ENCODE measurements around the gene ARHGAP33. TPM values are rescaled to one million over a fixed set of nuclear protein-coding genes. Genes with fewer than 3 reads are reported as not detected.

The ARHGAP33 gene
- total and polyA plus RNA-seq, 10 of the 15 experiments (the other 5 are each of a cell fraction or from before 2014, with no cell fraction given) = 0.05 to 22.9 (median 2.3) TPM; not detected in 1

DNA sequence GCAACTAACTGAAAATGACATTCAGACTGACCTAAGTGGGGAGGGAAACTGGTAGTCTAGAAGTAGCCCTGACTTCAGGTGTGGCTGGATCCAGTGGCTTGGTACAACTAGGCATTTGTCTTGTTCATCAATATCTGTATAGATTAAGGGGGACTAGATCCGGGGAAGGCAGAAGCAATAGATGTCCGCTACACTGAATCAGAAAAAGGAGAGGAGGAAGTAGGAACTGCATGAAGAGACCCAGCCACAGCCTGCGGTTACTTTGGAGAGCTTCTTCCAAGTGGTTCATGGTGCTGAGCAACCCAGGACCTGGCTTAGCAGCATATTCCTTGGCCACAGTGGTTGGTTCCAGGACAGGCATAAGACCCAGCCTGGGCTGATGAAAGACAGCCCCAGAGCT is 47.2 kb downstream of the ARHGAP33 start:
- no TSS peak for BruUV-seq (replicated peaks)
- WGBS (ENCODE audit: insufficient coverage, insufficient replicate concordance, low lambda C conversion rate, missing lambda C conversion rate) = 81% methylated on average over 3 of the region's 3 CpGs
- H3K9me3 ChIP-seq (replicated peaks; ENCODE audit: control insufficient read depth, insufficient read depth, low read length) = no peaks in the 10 kb centered on the region
- ChIA-PET RAD21 (ENCODE audit: unreplicated experiment) (no interaction called here), SMC1A (ENCODE audit: uncharacterized antibody, unreplicated experiment) (no interaction called here), CTCF (no interaction called here), POLR2A (no interaction called here)
- peak; percentile 63 for ATAC-seq
- no peak for FAIRE-seq
- no peaks in the 10 kb centered on the region for H3K4me1 ChIP-seq (ENCODE audit: control insufficient read depth, insufficient read depth, low read length)
- DNase-seq (ENCODE audit: low read depth, low spot score) = no peak
- H2AFZ ChIP-seq (ENCODE audit: control insufficient read depth, low read depth, low read length) = no peak overlapping the region
- no peak overlapping the region for H3K9ac ChIP-seq (ENCODE audit: control insufficient read depth, insufficient read depth, low read length)
- H3K36me3 ChIP-seq (ENCODE audit: control insufficient read depth in 2 of 2, insufficient read depth in 2 of 2, low read length in 1 of 2) = no peaks in the 10 kb centered on the region
- H3K27me3 ChIP-seq (replicated peaks in 1 of 2; ENCODE audit: control insufficient read depth in 2 of 2, insufficient read depth in 2 of 2, low read length in 1 of 2) = 0 out of 4 replicates have a peak, but pooled peaks cover 0 to 3% of the 10 kb centered on the region in 2 experiments
- intact Hi-C loops (cut with micrococcal nuclease; ENCODE audit: unreplicated experiment) = no loop called here
- H3K4me2 ChIP-seq (ENCODE audit: control insufficient read depth, insufficient read depth) = no peak overlapping the region
- no peaks in the 10 kb centered on the region for H3K79me2 ChIP-seq (ENCODE audit: control insufficient read depth, insufficient read depth, low read length)
- H4K20me1 ChIP-seq (ENCODE audit: control insufficient read depth, insufficient read depth) = no peaks in the 10 kb centered on the region
- H3K4me3 ChIP-seq = no peak overlapping the region
- in situ Hi-C loops (cut with MboI) = no loop called here
- H3K27ac ChIP-seq (ENCODE audit: control insufficient read depth, insufficient read depth) = no peak overlapping the region
- TF ChIP-seq ZNF384 (IDR thresholded peaks at IDR 0.05; ENCODE audit: borderline replicate concordance, low read depth, low read length) = no peak
- TF ChIP-seq RCOR1 (conservative IDR thresholded peaks at IDR 0.05; ENCODE audit: low read depth, low read length) = no peak
- TF ChIP-seq, protein P1, sequence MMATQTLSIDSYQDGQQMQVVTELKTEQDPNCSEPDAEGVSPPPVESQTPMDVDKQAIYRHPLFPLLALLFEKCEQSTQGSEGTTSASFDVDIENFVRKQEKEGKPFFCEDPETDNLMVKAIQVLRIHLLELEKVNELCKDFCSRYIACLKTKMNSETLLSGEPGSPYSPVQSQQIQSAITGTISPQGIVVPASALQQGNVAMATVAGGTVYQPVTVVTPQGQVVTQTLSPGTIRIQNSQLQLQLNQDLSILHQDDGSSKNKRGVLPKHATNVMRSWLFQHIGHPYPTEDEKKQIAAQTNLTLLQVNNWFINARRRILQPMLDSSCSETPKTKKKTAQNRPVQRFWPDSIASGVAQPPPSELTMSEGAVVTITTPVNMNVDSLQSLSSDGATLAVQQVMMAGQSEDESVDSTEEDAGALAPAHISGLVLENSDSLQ (IDR thresholded peaks at IDR 0.05) = no peak
- no peak for TF ChIP-seq POLR2AphosphoS5 (IDR thresholded peaks at IDR 0.05; ENCODE audit: low read length)
- TF ChIP-seq NR2F1 (conservative IDR thresholded peaks at IDR 0.05) = no peak
- TF ChIP-seq, protein P2, sequence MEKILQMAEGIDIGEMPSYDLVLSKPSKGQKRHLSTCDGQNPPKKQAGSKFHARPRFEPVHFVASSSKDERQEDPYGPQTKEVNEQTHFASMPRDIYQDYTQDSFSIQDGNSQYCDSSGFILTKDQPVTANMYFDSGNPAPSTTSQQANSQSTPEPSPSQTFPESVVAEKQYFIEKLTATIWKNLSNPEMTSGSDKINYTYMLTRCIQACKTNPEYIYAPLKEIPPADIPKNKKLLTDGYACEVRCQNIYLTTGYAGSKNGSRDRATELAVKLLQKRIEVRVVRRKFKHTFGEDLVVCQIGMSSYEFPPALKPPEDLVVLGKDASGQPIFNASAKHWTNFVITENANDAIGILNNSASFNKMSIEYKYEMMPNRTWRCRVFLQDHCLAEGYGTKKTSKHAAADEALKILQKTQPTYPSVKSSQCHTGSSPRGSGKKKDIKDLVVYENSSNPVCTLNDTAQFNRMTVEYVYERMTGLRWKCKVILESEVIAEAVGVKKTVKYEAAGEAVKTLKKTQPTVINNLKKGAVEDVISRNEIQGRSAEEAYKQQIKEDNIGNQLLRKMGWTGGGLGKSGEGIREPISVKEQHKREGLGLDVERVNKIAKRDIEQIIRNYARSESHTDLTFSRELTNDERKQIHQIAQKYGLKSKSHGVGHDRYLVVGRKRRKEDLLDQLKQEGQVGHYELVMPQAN (conservative IDR thresholded peaks at IDR 0.05) = no peak
- TF ChIP-seq, protein P3, sequence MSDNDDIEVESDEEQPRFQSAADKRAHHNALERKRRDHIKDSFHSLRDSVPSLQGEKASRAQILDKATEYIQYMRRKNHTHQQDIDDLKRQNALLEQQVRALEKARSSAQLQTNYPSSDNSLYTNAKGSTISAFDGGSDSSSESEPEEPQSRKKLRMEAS (IDR thresholded peaks at IDR 0.05; ENCODE audit: low read depth, low read length) = no peak
- no peak for TF ChIP-seq POLR2A (IDR thresholded peaks at IDR 0.05; ENCODE audit: low read depth, low read length)
- TF ChIP-seq, protein P4, sequence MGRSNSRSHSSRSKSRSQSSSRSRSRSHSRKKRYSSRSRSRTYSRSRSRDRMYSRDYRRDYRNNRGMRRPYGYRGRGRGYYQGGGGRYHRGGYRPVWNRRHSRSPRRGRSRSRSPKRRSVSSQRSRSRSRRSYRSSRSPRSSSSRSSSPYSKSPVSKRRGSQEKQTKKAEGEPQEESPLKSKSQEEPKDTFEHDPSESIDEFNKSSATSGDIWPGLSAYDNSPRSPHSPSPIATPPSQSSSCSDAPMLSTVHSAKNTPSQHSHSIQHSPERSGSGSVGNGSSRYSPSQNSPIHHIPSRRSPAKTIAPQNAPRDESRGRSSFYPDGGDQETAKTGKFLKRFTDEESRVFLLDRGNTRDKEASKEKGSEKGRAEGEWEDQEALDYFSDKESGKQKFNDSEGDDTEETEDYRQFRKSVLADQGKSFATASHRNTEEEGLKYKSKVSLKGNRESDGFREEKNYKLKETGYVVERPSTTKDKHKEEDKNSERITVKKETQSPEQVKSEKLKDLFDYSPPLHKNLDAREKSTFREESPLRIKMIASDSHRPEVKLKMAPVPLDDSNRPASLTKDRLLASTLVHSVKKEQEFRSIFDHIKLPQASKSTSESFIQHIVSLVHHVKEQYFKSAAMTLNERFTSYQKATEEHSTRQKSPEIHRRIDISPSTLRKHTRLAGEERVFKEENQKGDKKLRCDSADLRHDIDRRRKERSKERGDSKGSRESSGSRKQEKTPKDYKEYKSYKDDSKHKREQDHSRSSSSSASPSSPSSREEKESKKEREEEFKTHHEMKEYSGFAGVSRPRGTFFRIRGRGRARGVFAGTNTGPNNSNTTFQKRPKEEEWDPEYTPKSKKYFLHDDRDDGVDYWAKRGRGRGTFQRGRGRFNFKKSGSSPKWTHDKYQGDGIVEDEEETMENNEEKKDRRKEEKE (IDR thresholded peaks at IDR 0.05) = no peak
- peak in 1 of 2 experiments; percentile 84; a peak in 2 of 4 replicates for TF ChIP-seq SRF (IDR thresholded peaks at IDR 0.05; ENCODE audit: low read depth in 2 of 2, low read length in 2 of 2)
- TF ChIP-seq SP1 (IDR thresholded peaks at IDR 0.05; ENCODE audit: low read depth, low read length) = no peak
- TF ChIP-seq SPI1 (IDR thresholded peaks at IDR 0.05; ENCODE audit: borderline replicate concordance, insufficient read depth, low read depth, low read length) = peak; percentile 35; the same call in 1 of the 2 replicates
- no peak for TF ChIP-seq CEBPB (IDR thresholded peaks at IDR 0.05; ENCODE audit: borderline replicate concordance in 1 of 2, low read depth in 2 of 2, low read length in 2 of 2)
- no peak for TF ChIP-seq HDAC6 (IDR thresholded peaks at IDR 0.05; ENCODE audit: unreplicated experiment)
- TF ChIP-seq MYB (IDR thresholded peaks at IDR 0.05; ENCODE audit: borderline replicate concordance, low read depth, low read length) = no peak
- TF ChIP-seq ATF7 (IDR thresholded peaks at IDR 0.05; ENCODE audit: low read depth) = no peak
- TF ChIP-seq, protein P5, sequence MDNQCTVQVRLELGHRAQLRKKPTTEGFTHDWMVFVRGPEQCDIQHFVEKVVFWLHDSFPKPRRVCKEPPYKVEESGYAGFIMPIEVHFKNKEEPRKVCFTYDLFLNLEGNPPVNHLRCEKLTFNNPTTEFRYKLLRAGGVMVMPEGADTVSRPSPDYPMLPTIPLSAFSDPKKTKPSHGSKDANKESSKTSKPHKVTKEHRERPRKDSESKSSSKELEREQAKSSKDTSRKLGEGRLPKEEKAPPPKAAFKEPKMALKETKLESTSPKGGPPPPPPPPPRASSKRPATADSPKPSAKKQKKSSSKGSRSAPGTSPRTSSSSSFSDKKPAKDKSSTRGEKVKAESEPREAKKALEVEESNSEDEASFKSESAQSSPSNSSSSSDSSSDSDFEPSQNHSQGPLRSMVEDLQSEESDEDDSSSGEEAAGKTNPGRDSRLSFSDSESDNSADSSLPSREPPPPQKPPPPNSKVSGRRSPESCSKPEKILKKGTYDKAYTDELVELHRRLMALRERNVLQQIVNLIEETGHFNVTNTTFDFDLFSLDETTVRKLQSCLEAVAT (IDR thresholded peaks at IDR 0.05) = peak; percentile 99
- no peak for TF ChIP-seq CBX5 (IDR thresholded peaks at IDR 0.05; ENCODE audit: low read depth)
- no peak for TF ChIP-seq MTA2 (IDR thresholded peaks at IDR 0.05; ENCODE audit: low read depth)
